Caco-2 (cell line): Measurements from ENCODE around the gene AUTS2. TPM values are rescaled to one million over a fixed set of nuclear protein-coding genes. Genes with fewer than 3 reads are reported as not detected.

ENCODE experiments used
- BruUV-seq: library from RNA; stranded (reverse); fragments of 400-500 nt; replicated peaks from 2 replicates; lab custom pipeline; 2021; lab: Mats Ljungman, UMichigan
- CTCF ChIA-PET: fragments of 300-600 bp; sonication (Branson Sonifier 250); formaldehyde crosslinking; loops from one replicate; lab custom pipeline; 2022; ENCODE audit warnings: antibody characterized with exemption; lab: Charles Lee
- POLR2A ChIA-PET: fragments of 300-600 bp; sonication (Branson Sonifier 250); formaldehyde crosslinking; loops from one replicate; lab custom pipeline; 2022; ENCODE audit warnings: antibody characterized with exemption; lab: Charles Lee
- DNase-seq, 2 experiments: peaks; one replicate each; pipeline versions ENCODE4 v3.0.0 to v3.0.0-alpha.2; 2020 to 2022
- H3K27me3 ChIP-seq: replicated peaks from 2 replicates; pipeline ENCODE4 v1.6.0; 2011; ENCODE audit warnings: low read length; ENCODE audit not compliant: control insufficient read depth, insufficient read depth
- H3K36me3 ChIP-seq: 2 replicates; pipeline ENCODE4 v1.5.1; 2011; ENCODE audit warnings: low read length; ENCODE audit not compliant: control insufficient read depth, insufficient read depth
- H3K4me1 ChIP-seq: fragments of 250-450 bp; sonication (Bioruptor Pico); 2 replicates; pipeline ENCODE4 v1.5.1; 2020; ENCODE audit warnings: mild to moderate bottlenecking
- H3K4me3 ChIP-seq: 2 replicates; pipeline ENCODE4 v1.5.1; 2011; ENCODE audit warnings: low read depth, mild to moderate bottlenecking, control low read depth, low read length
- H3K9me3 ChIP-seq: fragments of 250-450 bp; sonication (Bioruptor Pico); 2 replicates; pipeline ENCODE4 v1.5.1; 2020; ENCODE audit warnings: mild to moderate bottlenecking, moderate library complexity
- H3K27ac Mint-ChIP-seq: one replicate; pipeline ENCODE4 v1.8.0; 2022; ENCODE audit warnings: mixed read lengths; ENCODE audit not compliant: unreplicated experiment
- H3K27me3 Mint-ChIP-seq: one replicate; pipeline ENCODE4 v1.8.0; 2022; ENCODE audit warnings: mixed read lengths; ENCODE audit not compliant: insufficient read depth, unreplicated experiment
- H3K36me3 Mint-ChIP-seq: one replicate; pipeline ENCODE4 v1.8.0; 2022; ENCODE audit warnings: mild to moderate bottlenecking, mixed read lengths; ENCODE audit not compliant: insufficient read depth, unreplicated experiment
- H3K4me1 Mint-ChIP-seq: one replicate; pipeline ENCODE4 v1.8.0; 2022; ENCODE audit warnings: low read depth, mixed read lengths; ENCODE audit not compliant: unreplicated experiment
- H3K4me3 Mint-ChIP-seq: one replicate; pipeline ENCODE4 v1.8.0; 2022; ENCODE audit warnings: mild to moderate bottlenecking, moderate library complexity, mixed read lengths; ENCODE audit not compliant: unreplicated experiment
- H3K9me3 Mint-ChIP-seq: one replicate; pipeline ENCODE4 v1.8.0; 2022; ENCODE audit warnings: mixed read lengths; ENCODE audit not compliant: unreplicated experiment
- CTCF ChIP-seq, 2 experiments: fragments of 200-600 bp in 1 of 2; IDR thresholded peaks; 1 replicate in 1 of 2; 2 replicates in 1 of 2; pipeline versions ENCODE4 v1.5.1 to v1.8.0; 2011 to 2022; ENCODE audit warnings: antibody characterized with exemption in 1 of 2, control low read depth in 1 of 2, inconsistent platforms in 1 of 2, low read depth in 1 of 2, low read length in 1 of 2, mild to moderate bottlenecking in 1 of 2, moderate library complexity in 1 of 2; ENCODE audit not compliant: insufficient read depth in 1 of 2, severe bottlenecking in 1 of 2, unreplicated experiment in 1 of 2
- intact Hi-C: fragments of 100-400 bp; cut with micrococcal nuclease; formaldehyde crosslinking; loops from one replicate; pipeline ENCODE4 v1.10.0; 2022; ENCODE audit not compliant: unreplicated experiment
- total RNA-seq: library from RNA; stranded (reverse); gene quantifications from 2 replicates; pipeline ENCODE4 v1.2.3, GENCODE V29; 2022

AUTS2 gene
- total RNA-seq, 1 experiment from 2014 or later = 37.1 TPM

- POLR2A ChIA-PET = no interaction called here
- H3K36me3 ChIP-seq = no peaks in the 10 kb centered on the region
Measured at GRCh38 chr7:70654146-70654545, 1055.9 kb downstream of the AUTS2 start.

GRCh38 chr7:70654979-70655378 is 1056.7 kb downstream of the AUTS2 start:
- H3K27ac Mint-ChIP-seq = no peak overlapping the region
- H3K4me1 ChIP-seq = no peaks in the 10 kb centered on the region
- H3K4me3 ChIP-seq = no peak overlapping the region
- ChIA-PET CTCF (no interaction called here), POLR2A (no interaction called here)
- no TSS peak for BruUV-seq
- H3K36me3 Mint-ChIP-seq = no peaks in the 10 kb centered on the region
- no peak overlapping the region for H3K4me3 Mint-ChIP-seq
- intact Hi-C loops = no loop called here
- no peaks in the 10 kb centered on the region for H3K9me3 ChIP-seq
- no peaks in the 10 kb centered on the region for H3K36me3 ChIP-seq
- DNase-seq = no peak
- no peaks in the 10 kb centered on the region for H3K9me3 Mint-ChIP-seq
- no peak for TF ChIP-seq CTCF (IDR thresholded peaks at IDR 0.05; ENCODE audit: insufficient read depth in 1 of 2, low read depth in 1 of 2, low read length in 1 of 2, severe bottlenecking in 1 of 2, unreplicated experiment in 1 of 2)
- no peaks in the 10 kb centered on the region for H3K27me3 Mint-ChIP-seq
- no peaks in the 10 kb centered on the region for H3K4me1 Mint-ChIP-seq
- no peaks in the 10 kb centered on the region for H3K27me3 ChIP-seq

More at GRCh38 chr7:70654146-70654545, 1055.9 kb downstream of the AUTS2 start:
- Mint-ChIP-seq H3K4me3 (no peak overlapping the region), H3K4me1 (no peaks in the 10 kb centered on the region), H3K27ac (no peak overlapping the region), H3K27me3 (no peaks in the 10 kb centered on the region), H3K9me3 (no peaks in the 10 kb centered on the region), H3K36me3 (no peaks in the 10 kb centered on the region)
- Histone ChIP-seq H3K9me3 (no peaks in the 10 kb centered on the region), H3K4me3 (no peak overlapping the region), H3K27me3 (no peaks in the 10 kb centered on the region), H3K4me1 (no peaks in the 10 kb centered on the region)
- TF ChIP-seq CTCF (IDR thresholded peaks at IDR 0.05; ENCODE audit: insufficient read depth in 1 of 2, low read depth in 1 of 2, low read length in 1 of 2, severe bottlenecking in 1 of 2, unreplicated experiment in 1 of 2) = no peak
- CTCF ChIA-PET = no interaction called here
- DNase-seq = no peak
- BruUV-seq = no TSS peak
- intact Hi-C loops = no loop called here

- POLR2A ChIA-PET = no interaction called here
- Histone ChIP-seq H3K27me3 (no peaks in the 10 kb centered on the region), H3K9me3 (no peaks in the 10 kb centered on the region), H3K36me3 (no peaks in the 10 kb centered on the region), H3K4me1 (no peaks in the 10 kb centered on the region), H3K4me3 (no peak overlapping the region)
- no peaks in the 10 kb centered on the region for H3K9me3 Mint-ChIP-seq
- H3K4me3 Mint-ChIP-seq = no peak overlapping the region
- no peaks in the 10 kb centered on the region for H3K27me3 Mint-ChIP-seq
- H3K4me1 Mint-ChIP-seq = no peaks in the 10 kb centered on the region
- no TSS peak for BruUV-seq
- H3K36me3 Mint-ChIP-seq = no peaks in the 10 kb centered on the region
- intact Hi-C loops = no loop called here
- no peak overlapping the region for H3K27ac Mint-ChIP-seq
- DNase-seq = no peak
- CTCF ChIA-PET = no interaction called here
- TF ChIP-seq CTCF (IDR thresholded peaks at IDR 0.05; ENCODE audit: insufficient read depth in 1 of 2, low read depth in 1 of 2, low read length in 1 of 2, severe bottlenecking in 1 of 2, unreplicated experiment in 1 of 2) = no peak
Measured at GRCh38 chr7:70655694-70656093, 1057.4 kb downstream of the AUTS2 start.
